Measurements from ENCODE around the gene ACOX3. TPM values are rescaled to one million over a fixed set of nuclear protein-coding genes. Genes with fewer than 3 reads are reported as not detected.
A peak's percentile ranks its signal among the peaks of the same experiment; 100 is the strongest.

Gene ACOX3
- total and polyA plus RNA-seq, 9 of the 15 experiments (the other 6 are each of a cell fraction or from before 2014, with no cell fraction given): 0.68 to 7.3 (median 3.7) TPM

DNA sequence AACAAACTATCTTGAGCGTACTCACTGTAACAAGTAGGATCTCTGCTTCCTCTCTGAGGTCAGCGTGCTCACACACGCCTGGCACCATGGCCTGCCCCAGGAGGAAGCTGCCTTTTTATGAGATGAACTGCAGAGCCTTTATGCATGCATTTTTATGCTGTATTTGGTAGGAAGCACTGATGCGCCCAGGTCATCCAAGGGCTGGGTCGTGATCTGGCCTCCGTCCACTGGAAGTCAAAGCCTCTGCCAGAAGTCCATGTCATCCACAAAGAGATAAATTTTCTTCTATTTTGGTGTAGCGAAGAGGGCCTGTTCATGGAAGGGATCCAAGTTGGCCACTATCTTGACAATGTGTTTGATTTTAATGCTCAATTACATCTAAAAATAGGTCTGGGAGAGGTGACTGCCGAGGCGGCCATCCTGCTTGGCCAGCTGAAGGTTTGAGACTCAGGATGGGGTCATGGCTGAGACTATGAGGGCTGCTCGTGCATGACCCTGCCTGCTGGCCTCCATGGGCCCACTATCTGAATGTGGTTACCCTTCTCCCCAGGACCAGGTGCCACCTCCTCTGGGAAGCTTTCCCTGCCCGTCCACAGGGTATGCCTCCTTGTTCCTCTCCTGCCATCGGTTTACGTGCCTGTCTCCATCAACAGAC, 120.7 kb downstream of the ACOX3 start:
- WGBS (ENCODE audit: insufficient coverage, low coverage, missing lambda C conversion rate): 15% methylated on average over 13 of the region's 13 CpGs
- no peaks in the 10 kb centered on the region for H3K36me3 ChIP-seq (ENCODE audit: control insufficient read depth, insufficient read depth, low read length)
- intact Hi-C loops (cut with micrococcal nuclease): loop anchor here (5.0 kb wide), 1 partner anchor 82 kb away; no protein-coding TSS in a partner anchor
- ATAC-seq: no peak
- no TSS peak for BruUV-seq (replicated peaks)
- no peaks in the 10 kb centered on the region for H3K79me2 ChIP-seq (ENCODE audit: control insufficient read depth, insufficient read depth, low read length)
- ChIA-PET CTCF (ENCODE audit: low intra/inter-chr PET ratio) (interaction anchor here (1.5 kb wide), 1 partner anchor 83 kb away, joined by 5 read pairs; no protein-coding TSS in a partner anchor), POLR2A (interaction anchor here (1.0 to 2.3 kb wide), 3 partner anchors 9 to 12 kb away, joined by 3 to 6 read pairs (median 5); no protein-coding TSS in a partner anchor)
- H3K9ac ChIP-seq (ENCODE audit: insufficient read depth in 1 of 2, low read depth in 2 of 2, low read length in 2 of 2): peak overlapping the region in 1 of 2 experiments; percentile 58; a peak in 1 of 4 replicates
- no peak overlapping the region for H3K27ac ChIP-seq (ENCODE audit: extremely low read depth, low read depth, low read length)
- H2AFZ ChIP-seq (ENCODE audit: low read depth, low read length): no peak overlapping the region
- H3K9me1 ChIP-seq (ENCODE audit: control insufficient read depth, insufficient read depth, low read length): no peaks in the 10 kb centered on the region
- H3K27me3 ChIP-seq (ENCODE audit: control insufficient read depth in 2 of 2, insufficient read depth in 2 of 2, low read length in 2 of 2): peaks cover 0 to 42% of the 10 kb centered on the region in 2 experiments; a peak in 2 of 5 replicates
- H3K4me3 ChIP-seq: no peak overlapping the region
- H4K20me1 ChIP-seq (replicated peaks; ENCODE audit: control insufficient read depth, insufficient read depth, low read length): 0 out of 2 replicates have a peak, but pooled peaks cover 4% of the 10 kb centered on the region
- DNase-seq (ENCODE audit: extremely low read depth in 1 of 4, low spot score in 3 of 4): no peak
- no peak for FAIRE-seq
- no peak for TF ChIP-seq CBX5 (IDR thresholded peaks at IDR 0.05; ENCODE audit: borderline replicate concordance, low read depth)
- TF ChIP-seq RHOXF2B (CRISPR knock-in tag; conservative IDR thresholded peaks at IDR 0.05): no peak
- no peak for TF ChIP-seq CHD4 (IDR thresholded peaks at IDR 0.05; ENCODE audit: insufficient read depth, insufficient replicate concordance, low read depth, low read length, poor library complexity, severe bottlenecking)
- TF ChIP-seq ZNF551 (CRISPR knock-in tag; IDR thresholded peaks at IDR 0.05): no peak
- no peak for TF ChIP-seq BMI1 (IDR thresholded peaks at IDR 0.05; ENCODE audit: low read length)
- no peak for TF ChIP-seq CHD2 (IDR thresholded peaks at IDR 0.05; ENCODE audit: low read depth, low read length)
- no peak for TF ChIP-seq POU5F1 (IDR thresholded peaks at IDR 0.05; ENCODE audit: borderline replicate concordance, low read depth, low read length, partially characterized antibody)
- no peak for TF ChIP-seq FOXA3 (CRISPR knock-in tag; conservative IDR thresholded peaks at IDR 0.05 in 1 of 2, IDR thresholded peaks at IDR 0.05 in 1 of 2)
- no peak for TF ChIP-seq TCFL5 (CRISPR knock-in tag; conservative IDR thresholded peaks at IDR 0.05)
- no peak for TF ChIP-seq ZNF766 (CRISPR knock-in tag; conservative IDR thresholded peaks at IDR 0.05)
- TF ChIP-seq, protein P1, sequence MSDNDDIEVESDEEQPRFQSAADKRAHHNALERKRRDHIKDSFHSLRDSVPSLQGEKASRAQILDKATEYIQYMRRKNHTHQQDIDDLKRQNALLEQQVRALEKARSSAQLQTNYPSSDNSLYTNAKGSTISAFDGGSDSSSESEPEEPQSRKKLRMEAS (CRISPR knock-in tag; IDR thresholded peaks at IDR 0.05): no peak
- no peak for TF ChIP-seq EGR1 (conservative IDR thresholded peaks at IDR 0.05)
- no peak for TF ChIP-seq SMAD1 (IDR thresholded peaks at IDR 0.05; ENCODE audit: low read depth, low read length, partially characterized antibody)
- no peak overlapping the region for H3K4me2 ChIP-seq (ENCODE audit: insufficient read depth, low read length)
- in situ Hi-C loops (cut with MboI): no loop called here
- H3K9me3 ChIP-seq (replicated peaks; ENCODE audit: control insufficient read depth, insufficient read depth, low read depth, low read length): no peaks in the 10 kb centered on the region; the same call in 1 of the 2 replicates
- peaks cover 0 to 16% of the 10 kb centered on the region in 2 experiments; a peak in 2 of 5 replicates for H3K4me1 ChIP-seq (replicated peaks in 1 of 2; ENCODE audit: control insufficient read depth in 2 of 2, insufficient read depth in 2 of 2, low read length in 2 of 2)

All from K562 (cell line).